ENCODE measurements around the gene LCE3D. TPM values are rescaled to one million over a fixed set of nuclear protein-coding genes. Genes with fewer than 3 reads are reported as not detected.

LCE3D gene
- total and polyA plus RNA-seq, 10 of the 15 experiments (the other 5 are each of a cell fraction or from before 2014, with no cell fraction given), result 0.27 TPM; not detected in 9

GRCh38 chr1:152533327-152533938 is 46.9 kb downstream of the LCE3D start:
- SMC1A ChIA-PET (ENCODE audit: uncharacterized antibody, unreplicated experiment), result interaction anchor here (0.6 to 0.7 kb wide), 2 partner anchors 64 to 74 kb away, joined by 3 read pairs; no protein-coding TSS in a partner anchor
- DNase-seq (ENCODE audit: low read depth, low spot score) (no peak), FAIRE-seq (peak; percentile 69), ATAC-seq (peak; percentile 52; the same call in 1 of the 3 replicates)
- no peaks in the 10 kb centered on the region for H3K4me1 ChIP-seq (ENCODE audit: control insufficient read depth, insufficient read depth, low read length)
- H3K4me2 ChIP-seq (ENCODE audit: control insufficient read depth, insufficient read depth), result no peak overlapping the region
- no peak overlapping the region for H3K4me3 ChIP-seq
- H3K9me3 ChIP-seq (replicated peaks; ENCODE audit: control insufficient read depth, insufficient read depth, low read length), result no peaks in the 10 kb centered on the region
- H3K9ac ChIP-seq (ENCODE audit: control insufficient read depth, insufficient read depth, low read length), result no peak overlapping the region
- H3K27me3 ChIP-seq (replicated peaks in 1 of 2; ENCODE audit: control insufficient read depth in 2 of 2, insufficient read depth in 2 of 2, low read length in 1 of 2), result peaks cover 0 to 3% of the 10 kb centered on the region in 2 experiments; a peak in 1 of 4 replicates
- no peaks in the 10 kb centered on the region for H4K20me1 ChIP-seq (ENCODE audit: control insufficient read depth, insufficient read depth)
- no peak overlapping the region for H3K27ac ChIP-seq (ENCODE audit: control insufficient read depth, insufficient read depth)
- intact Hi-C loops (cut with micrococcal nuclease; ENCODE audit: unreplicated experiment) (loop anchor here (2.0 kb wide), 1 partner anchor 37 kb away; no protein-coding TSS in a partner anchor), in situ Hi-C loops (cut with MboI) (no loop called here)
- H3K79me2 ChIP-seq (ENCODE audit: control insufficient read depth, insufficient read depth, low read length), result no peaks in the 10 kb centered on the region
- WGBS (ENCODE audit: insufficient coverage, insufficient replicate concordance, low lambda C conversion rate, missing lambda C conversion rate), result 14% methylated on average over 7 of the region's 7 CpGs
- no peak overlapping the region for H2AFZ ChIP-seq (ENCODE audit: control insufficient read depth, low read depth, low read length)
- TF ChIP-seq CTCF (IDR thresholded peaks at IDR 0.05 in 2 of 3, conservative IDR thresholded peaks at IDR 0.05 in 1 of 3; ENCODE audit: control insufficient read depth in 2 of 3, extremely low read depth in 1 of 3, insufficient read depth in 1 of 3, low read depth in 3 of 3, low read length in 3 of 3) (peak; percentile 66 to 77 (median 75)), RAD21 (IDR thresholded peaks at IDR 0.05; ENCODE audit: insufficient read depth, low read depth, low read length) (peak; percentile 70), ZSCAN29 (IDR thresholded peaks at IDR 0.05) (no peak), ZNF207 (IDR thresholded peaks at IDR 0.05; ENCODE audit: borderline replicate concordance) (no peak), LARP7 (IDR thresholded peaks at IDR 0.05) (no peak), SMC3 (IDR thresholded peaks at IDR 0.05; ENCODE audit: borderline replicate concordance, low read length) (no peak)
- CTCF ChIA-PET, result interaction anchor here (0.7 to 1.5 kb wide), 8 partner anchors 13 to 75 kb away, joined by 3 to 11 read pairs (median 4); no protein-coding TSS in a partner anchor
- BruUV-seq (replicated peaks), result no TSS peak
- H3K36me3 ChIP-seq (ENCODE audit: control insufficient read depth in 2 of 2, insufficient read depth in 2 of 2, low read length in 1 of 2), result no peaks in the 10 kb centered on the region
- POLR2A ChIA-PET, result no interaction called here
- RAD21 ChIA-PET (ENCODE audit: unreplicated experiment), result interaction anchor here (0.7 to 1.2 kb wide), 2 partner anchors 39 to 75 kb away, joined by 3 read pairs; no protein-coding TSS in a partner anchor

Small RNA genes within 50 kb of the gene (small RNA-seq; reads per million reads assigned to genes)
- gene LCE3A (not detected), gene LCE3B (not detected)

Other genes with a start within 250 kb of the LCE3D start
Only the 7 nearest of the 20 such genes appear.
- not detected in 2 replicates for gene LCE5A, start 69.7 kb downstream of the LCE3D start, total RNA-seq (2014; rRNA removed)
- not detected in 2 replicates for gene LCE5A, start 69.7 kb downstream of the LCE3D start, total RNA-seq (2014; rRNA removed; fragmentation: Illumina TruSeq; extraction: Trizol)
- not detected in 2 replicates for gene LCE5A, start 69.7 kb downstream of the LCE3D start, total RNA-seq (2021)
- not detected in 2 replicates for gene LCE5A, start 69.7 kb downstream of the LCE3D start, polyA plus RNA-seq (2011; rRNA removed)
- not detected in 2 replicates for gene LCE5A, start 69.7 kb downstream of the LCE3D start, polyA plus RNA-seq (2014; fragmentation: Illumina TruSeq; extraction: Trizol)
- gene LCE5A, start 69.7 kb downstream of the LCE3D start, polyA plus RNA-seq (2014; fragmentation: Nextera tagmentation; extraction: Ambion mirVana), result not detected
- not detected in 2 replicates for gene LCE5A, start 69.7 kb downstream of the LCE3D start, polyA plus RNA-seq (2014; rRNA removed)
- not detected for gene LCE5A, start 69.7 kb downstream of the LCE3D start, polyA plus RNA-seq (2016; fragmentation: Nextera tagmentation; extraction: Ambion mirVana)
- not detected in 2 replicates for gene CRCT1, start 66.0 kb downstream of the LCE3D start, total RNA-seq (2014; rRNA removed)
- gene CRCT1, start 66.0 kb downstream of the LCE3D start, total RNA-seq (2014; rRNA removed; fragmentation: Illumina TruSeq; extraction: Trizol), result not detected in 2 replicates
- not detected in 2 replicates for gene CRCT1, start 66.0 kb downstream of the LCE3D start, total RNA-seq (2021)
- not detected in 2 replicates for gene CRCT1, start 66.0 kb downstream of the LCE3D start, polyA plus RNA-seq (2011; rRNA removed)
- not detected in 2 replicates for gene CRCT1, start 66.0 kb downstream of the LCE3D start, polyA plus RNA-seq (2014; fragmentation: Illumina TruSeq; extraction: Trizol)
- gene CRCT1, start 66.0 kb downstream of the LCE3D start, polyA plus RNA-seq (2014; fragmentation: Nextera tagmentation; extraction: Ambion mirVana), result not detected
- not detected in 2 replicates for gene CRCT1, start 66.0 kb downstream of the LCE3D start, polyA plus RNA-seq (2014; rRNA removed)
- gene CRCT1, start 66.0 kb downstream of the LCE3D start, polyA plus RNA-seq (2016; fragmentation: Nextera tagmentation; extraction: Ambion mirVana), result not detected
- gene LCE3E, start 13.7 kb downstream of the LCE3D start, total RNA-seq (2014; rRNA removed), result not detected in 2 replicates
- not detected in 2 replicates for gene LCE3E, start 13.7 kb downstream of the LCE3D start, total RNA-seq (2014; rRNA removed; fragmentation: Illumina TruSeq; extraction: Trizol)
- not detected in 2 replicates for gene LCE3E, start 13.7 kb downstream of the LCE3D start, total RNA-seq (2021)
- not detected in 2 replicates for gene LCE3E, start 13.7 kb downstream of the LCE3D start, polyA plus RNA-seq (2011; rRNA removed)
- not detected in 2 replicates for gene LCE3E, start 13.7 kb downstream of the LCE3D start, polyA plus RNA-seq (2014; fragmentation: Illumina TruSeq; extraction: Trizol)
- not detected for gene LCE3E, start 13.7 kb downstream of the LCE3D start, polyA plus RNA-seq (2014; fragmentation: Nextera tagmentation; extraction: Ambion mirVana)
- gene LCE3E, start 13.7 kb downstream of the LCE3D start, polyA plus RNA-seq (2014; rRNA removed), result not detected in 2 replicates
- gene LCE3E, start 13.7 kb downstream of the LCE3D start, polyA plus RNA-seq (2016; fragmentation: Nextera tagmentation; extraction: Ambion mirVana), result not detected
- not detected in 2 replicates for gene LCE3C, start 19.7 kb upstream of the LCE3D start, total RNA-seq (2014; rRNA removed)
- gene LCE3C, start 19.7 kb upstream of the LCE3D start, total RNA-seq (2014; rRNA removed; fragmentation: Illumina TruSeq; extraction: Trizol), result not detected in 2 replicates
- gene LCE3C, start 19.7 kb upstream of the LCE3D start, total RNA-seq (2021), result not detected in 2 replicates
- gene LCE3C, start 19.7 kb upstream of the LCE3D start, polyA plus RNA-seq (2011; rRNA removed), result not detected in 2 replicates
- gene LCE3C, start 19.7 kb upstream of the LCE3D start, polyA plus RNA-seq (2014; fragmentation: Illumina TruSeq; extraction: Trizol), result not detected in 2 replicates
- gene LCE3C, start 19.7 kb upstream of the LCE3D start, polyA plus RNA-seq (2014; fragmentation: Nextera tagmentation; extraction: Ambion mirVana), result not detected
- gene LCE3C, start 19.7 kb upstream of the LCE3D start, polyA plus RNA-seq (2014; rRNA removed), result not detected in 2 replicates
- not detected for gene LCE3C, start 19.7 kb upstream of the LCE3D start, polyA plus RNA-seq (2016; fragmentation: Nextera tagmentation; extraction: Ambion mirVana)
- not detected in 2 replicates for gene LCE3B, start 33.3 kb upstream of the LCE3D start, total RNA-seq (2014; rRNA removed)
- not detected in 2 replicates for gene LCE3B, start 33.3 kb upstream of the LCE3D start, total RNA-seq (2014; rRNA removed; fragmentation: Illumina TruSeq; extraction: Trizol)
- not detected in 2 replicates for gene LCE3B, start 33.3 kb upstream of the LCE3D start, total RNA-seq (2021)
- not detected in 2 replicates for gene LCE3B, start 33.3 kb upstream of the LCE3D start, polyA plus RNA-seq (2011; rRNA removed)
- gene LCE3B, start 33.3 kb upstream of the LCE3D start, polyA plus RNA-seq (2014; fragmentation: Illumina TruSeq; extraction: Trizol), result not detected in 2 replicates
- not detected for gene LCE3B, start 33.3 kb upstream of the LCE3D start, polyA plus RNA-seq (2014; fragmentation: Nextera tagmentation; extraction: Ambion mirVana)
- not detected in 2 replicates for gene LCE3B, start 33.3 kb upstream of the LCE3D start, polyA plus RNA-seq (2014; rRNA removed)
- not detected for gene LCE3B, start 33.3 kb upstream of the LCE3D start, polyA plus RNA-seq (2016; fragmentation: Nextera tagmentation; extraction: Ambion mirVana)
- not detected in 2 replicates for gene LCE3A, start 42.6 kb upstream of the LCE3D start, total RNA-seq (2014; rRNA removed)
- not detected in 2 replicates for gene LCE3A, start 42.6 kb upstream of the LCE3D start, total RNA-seq (2014; rRNA removed; fragmentation: Illumina TruSeq; extraction: Trizol)
- gene LCE3A, start 42.6 kb upstream of the LCE3D start, total RNA-seq (2021), result not detected in 2 replicates
- gene LCE3A, start 42.6 kb upstream of the LCE3D start, polyA plus RNA-seq (2011; rRNA removed), result not detected in 2 replicates
- not detected in 2 replicates for gene LCE3A, start 42.6 kb upstream of the LCE3D start, polyA plus RNA-seq (2014; fragmentation: Illumina TruSeq; extraction: Trizol)
- not detected for gene LCE3A, start 42.6 kb upstream of the LCE3D start, polyA plus RNA-seq (2014; fragmentation: Nextera tagmentation; extraction: Ambion mirVana)
- not detected in 2 replicates for gene LCE3A, start 42.6 kb upstream of the LCE3D start, polyA plus RNA-seq (2014; rRNA removed)
- not detected for gene LCE3A, start 42.6 kb upstream of the LCE3D start, polyA plus RNA-seq (2016; fragmentation: Nextera tagmentation; extraction: Ambion mirVana)
- not detected in 2 replicates for gene LCE2D, start 82.9 kb upstream of the LCE3D start, total RNA-seq (2014; rRNA removed)
- gene LCE2D, start 82.9 kb upstream of the LCE3D start, total RNA-seq (2014; rRNA removed; fragmentation: Illumina TruSeq; extraction: Trizol), result not detected in 2 replicates
- gene LCE2D, start 82.9 kb upstream of the LCE3D start, total RNA-seq (2021), result not detected in 2 replicates
- gene LCE2D, start 82.9 kb upstream of the LCE3D start, polyA plus RNA-seq (2011; rRNA removed), result not detected in 2 replicates
- not detected in 2 replicates for gene LCE2D, start 82.9 kb upstream of the LCE3D start, polyA plus RNA-seq (2014; fragmentation: Illumina TruSeq; extraction: Trizol)
- gene LCE2D, start 82.9 kb upstream of the LCE3D start, polyA plus RNA-seq (2014; fragmentation: Nextera tagmentation; extraction: Ambion mirVana), result not detected
- not detected in 2 replicates for gene LCE2D, start 82.9 kb upstream of the LCE3D start, polyA plus RNA-seq (2014; rRNA removed)
- gene LCE2D, start 82.9 kb upstream of the LCE3D start, polyA plus RNA-seq (2016; fragmentation: Nextera tagmentation; extraction: Ambion mirVana), result not detected